Fibroblast of mammary gland (primary cell): Measurements from ENCODE around the gene AUTS2.

Experiments used
- DNase-seq: peaks from one replicate; pipeline ENCODE4 v3.0.0-alpha.2; 2010; ENCODE audit warnings: low read depth
- H3K4me3 ChIP-seq: 2 replicates; pipeline ENCODE4 v1.5.1; 2011; ENCODE audit warnings: low read depth, mild to moderate bottlenecking, low read length, moderate library complexity; ENCODE audit not compliant: control insufficient read depth
- TF ChIP-seq, protein P1 (sequence below): conservative IDR thresholded peaks from 2 replicates; pipeline ENCODE4 v1.5.1; 2011; ENCODE audit warnings: low read depth, low read length, inconsistent platforms; ENCODE audit not compliant: control insufficient read depth, insufficient read depth

Gene AUTS2

GRCh38 chr7:70334295-70334694, 736.0 kb downstream of the AUTS2 start:
- TF ChIP-seq, protein P1, sequence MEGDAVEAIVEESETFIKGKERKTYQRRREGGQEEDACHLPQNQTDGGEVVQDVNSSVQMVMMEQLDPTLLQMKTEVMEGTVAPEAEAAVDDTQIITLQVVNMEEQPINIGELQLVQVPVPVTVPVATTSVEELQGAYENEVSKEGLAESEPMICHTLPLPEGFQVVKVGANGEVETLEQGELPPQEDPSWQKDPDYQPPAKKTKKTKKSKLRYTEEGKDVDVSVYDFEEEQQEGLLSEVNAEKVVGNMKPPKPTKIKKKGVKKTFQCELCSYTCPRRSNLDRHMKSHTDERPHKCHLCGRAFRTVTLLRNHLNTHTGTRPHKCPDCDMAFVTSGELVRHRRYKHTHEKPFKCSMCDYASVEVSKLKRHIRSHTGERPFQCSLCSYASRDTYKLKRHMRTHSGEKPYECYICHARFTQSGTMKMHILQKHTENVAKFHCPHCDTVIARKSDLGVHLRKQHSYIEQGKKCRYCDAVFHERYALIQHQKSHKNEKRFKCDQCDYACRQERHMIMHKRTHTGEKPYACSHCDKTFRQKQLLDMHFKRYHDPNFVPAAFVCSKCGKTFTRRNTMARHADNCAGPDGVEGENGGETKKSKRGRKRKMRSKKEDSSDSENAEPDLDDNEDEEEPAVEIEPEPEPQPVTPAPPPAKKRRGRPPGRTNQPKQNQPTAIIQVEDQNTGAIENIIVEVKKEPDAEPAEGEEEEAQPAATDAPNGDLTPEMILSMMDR = no peak
- no peak overlapping the region for H3K4me3 ChIP-seq
- no peak for DNase-seq

- TF ChIP-seq, protein P1 = no peak
- H3K4me3 ChIP-seq = no peak overlapping the region
- no peak for DNase-seq
Observed at GRCh38 chr7:70334871-70335270, 736.6 kb downstream of the AUTS2 start.

GRCh38 chr7:70336536-70336935, 738.3 kb downstream of the AUTS2 start:
- TF ChIP-seq, protein P1 = no peak
- H3K4me3 ChIP-seq = no peak overlapping the region
- DNase-seq = no peak

- TF ChIP-seq, protein P1 = no peak
- DNase-seq = no peak
Observed at GRCh38 chr7:70338015-70338414, 739.7 kb downstream of the AUTS2 start.

GRCh38 chr7:70340236-70340635, 742.0 kb downstream of the AUTS2 start:
- TF ChIP-seq, protein P1 = no peak
- H3K4me3 ChIP-seq = no peak overlapping the region
- DNase-seq = no peak

More at GRCh38 chr7:70338015-70338414, 739.7 kb downstream of the AUTS2 start:
- H3K4me3 ChIP-seq = no peak overlapping the region

- TF ChIP-seq, protein P1 = no peak
- H3K4me3 ChIP-seq = no peak overlapping the region
- DNase-seq = no peak
Observed at GRCh38 chr7:70341446-70341845, 743.2 kb downstream of the AUTS2 start.

- DNase-seq = no peak
- TF ChIP-seq, protein P1 = no peak
- no peak overlapping the region for H3K4me3 ChIP-seq
Observed at GRCh38 chr7:70343519-70343918, 745.2 kb downstream of the AUTS2 start.
